Globus pallidus (tissue), 1 donor: Measurements from ENCODE around the gene IGF2BP2.

Experiments
- DNase-seq: peaks from one replicate; pipeline ENCODE4 v3.0.0-alpha.2; 2015; ENCODE audit warnings: low spot score

IGF2BP2 gene

GRCh38 chr3:185764980-185765370, 59.9 kb downstream of the IGF2BP2 start:
- no peak for DNase-seq

- DNase-seq: no peak
These were observed 60.5 kb downstream of the IGF2BP2 start for GRCh38 chr3:185764163-185764979.

- no peak for DNase-seq
These were observed 61.4 kb downstream of the IGF2BP2 start for GRCh38 chr3:185763347-185764005.

GRCh38 chr3:185760550-185760949, 64.3 kb downstream of the IGF2BP2 start:
- no peak for DNase-seq

GRCh38 chr3:185760088-185760487, 64.8 kb downstream of the IGF2BP2 start:
- DNase-seq: no peak

GRCh38 chr3:185759512-185759911, 65.3 kb downstream of the IGF2BP2 start:
- no peak for DNase-seq

- no peak for DNase-seq
These were observed 65.9 kb downstream of the IGF2BP2 start for GRCh38 chr3:185758912-185759311.

- no peak for DNase-seq
These were observed 67.7 kb downstream of the IGF2BP2 start for GRCh38 chr3:185757176-185757575.

- no peak for DNase-seq
These were observed 68.4 kb downstream of the IGF2BP2 start for GRCh38 chr3:185756477-185756876.

GRCh38 chr3:185754920-185755319, 69.9 kb downstream of the IGF2BP2 start:
- DNase-seq: no peak

GRCh38 chr3:185753354-185753753, 71.5 kb downstream of the IGF2BP2 start:
- no peak for DNase-seq

GRCh38 chr3:185750702-185751101, 74.1 kb downstream of the IGF2BP2 start:
- no peak for DNase-seq

GRCh38 chr3:185750015-185750414, 74.8 kb downstream of the IGF2BP2 start:
- no peak for DNase-seq

- no peak for DNase-seq
These were observed 78.4 kb downstream of the IGF2BP2 start for GRCh38 chr3:185746470-185746869.

GRCh38 chr3:185744997-185745843, 79.6 kb downstream of the IGF2BP2 start:
- no peak for DNase-seq

- no peak for DNase-seq
These were observed 83.3 kb downstream of the IGF2BP2 start for GRCh38 chr3:185741586-185741985.

GRCh38 chr3:185740133-185740532, 84.7 kb downstream of the IGF2BP2 start:
- DNase-seq: no peak

GRCh38 chr3:185739264-185739701, 85.6 kb downstream of the IGF2BP2 start:
- DNase-seq: no peak

GRCh38 chr3:185737740-185738680, 86.8 kb downstream of the IGF2BP2 start:
- DNase-seq: no peak

- no peak for DNase-seq
These were observed 87.8 kb downstream of the IGF2BP2 start for GRCh38 chr3:185737020-185737419.

GRCh38 chr3:185734725-185735096, 90.1 kb downstream of the IGF2BP2 start:
- no peak for DNase-seq
